ENCODE results near the gene C6orf89. TPM values are rescaled to one million over a fixed set of nuclear protein-coding genes. Genes with fewer than 3 reads are reported as not detected.

Gene C6orf89
- total and polyA plus RNA-seq, 4 donors = 22.9 to 59.5 (median 39.4) TPM

DNA sequence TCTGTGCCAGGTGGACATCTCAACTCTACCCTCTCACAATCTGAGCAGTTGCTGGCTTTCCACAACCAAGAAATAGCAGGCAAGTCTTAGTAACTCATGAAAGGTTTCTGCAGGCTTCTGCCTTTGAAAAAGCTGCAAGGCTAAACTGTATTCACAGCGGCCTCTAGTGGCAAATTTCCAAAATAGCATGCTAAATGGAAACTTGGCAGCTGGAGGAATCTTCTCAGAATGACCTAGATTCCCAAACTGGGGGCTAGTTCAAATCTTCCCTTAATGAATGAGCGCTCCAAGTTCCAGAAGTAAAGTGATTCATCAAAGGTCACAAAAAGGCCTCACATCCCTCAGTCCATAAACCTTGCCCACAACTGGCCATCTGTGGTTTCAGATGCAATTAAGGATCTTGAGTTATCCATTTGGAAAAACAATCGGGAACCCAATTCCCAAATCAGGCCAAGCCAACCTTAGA is 34.6 kb upstream of the C6orf89 start:
- ATAC-seq (ENCODE audit: insufficient read depth, low FRiP score) (no peak), DNase-seq (peak; percentile 66 to 88 (median 87))
- Histone ChIP-seq H3K27me3 (ENCODE audit: control insufficient read depth in 3 of 3, insufficient read depth in 3 of 3, low read length in 2 of 3) (no peaks in the 10 kb centered on the region), H3K9ac (ENCODE audit: insufficient read depth in 1 of 2, low read length in 2 of 2) (no peak overlapping the region), H3K36me3 (ENCODE audit: control insufficient read depth in 4 of 4, insufficient read depth in 4 of 4, low read length in 4 of 4) (peaks cover 0 to 13% (median 4%) of the 10 kb centered on the region in 4 donors), H3K4me1 (ENCODE audit: control insufficient read depth in 5 of 5, insufficient read depth in 5 of 5, low read length in 5 of 5) (peaks cover 0 to 26% (median 3%) of the 10 kb centered on the region in 5 donors), H3K4me3 (no peak overlapping the region), H3K9me3 (ENCODE audit: control insufficient read depth in 4 of 4, insufficient read depth in 3 of 4, low read length in 3 of 4) (no peaks in the 10 kb centered on the region), H3K27ac (ENCODE audit: low read depth in 1 of 2, low read length in 1 of 2) (peak overlapping the region in 1 of 2 donors; percentile 10)
- TF ChIP-seq, protein P1, sequence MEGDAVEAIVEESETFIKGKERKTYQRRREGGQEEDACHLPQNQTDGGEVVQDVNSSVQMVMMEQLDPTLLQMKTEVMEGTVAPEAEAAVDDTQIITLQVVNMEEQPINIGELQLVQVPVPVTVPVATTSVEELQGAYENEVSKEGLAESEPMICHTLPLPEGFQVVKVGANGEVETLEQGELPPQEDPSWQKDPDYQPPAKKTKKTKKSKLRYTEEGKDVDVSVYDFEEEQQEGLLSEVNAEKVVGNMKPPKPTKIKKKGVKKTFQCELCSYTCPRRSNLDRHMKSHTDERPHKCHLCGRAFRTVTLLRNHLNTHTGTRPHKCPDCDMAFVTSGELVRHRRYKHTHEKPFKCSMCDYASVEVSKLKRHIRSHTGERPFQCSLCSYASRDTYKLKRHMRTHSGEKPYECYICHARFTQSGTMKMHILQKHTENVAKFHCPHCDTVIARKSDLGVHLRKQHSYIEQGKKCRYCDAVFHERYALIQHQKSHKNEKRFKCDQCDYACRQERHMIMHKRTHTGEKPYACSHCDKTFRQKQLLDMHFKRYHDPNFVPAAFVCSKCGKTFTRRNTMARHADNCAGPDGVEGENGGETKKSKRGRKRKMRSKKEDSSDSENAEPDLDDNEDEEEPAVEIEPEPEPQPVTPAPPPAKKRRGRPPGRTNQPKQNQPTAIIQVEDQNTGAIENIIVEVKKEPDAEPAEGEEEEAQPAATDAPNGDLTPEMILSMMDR (IDR thresholded peaks at IDR 0.05; ENCODE audit: control extremely low read depth, extremely low read depth) = peak; percentile 64
- WGBS, 2 donors = 39 to 50% methylated on average over 3 of the region's 3 CpGs

DNA sequence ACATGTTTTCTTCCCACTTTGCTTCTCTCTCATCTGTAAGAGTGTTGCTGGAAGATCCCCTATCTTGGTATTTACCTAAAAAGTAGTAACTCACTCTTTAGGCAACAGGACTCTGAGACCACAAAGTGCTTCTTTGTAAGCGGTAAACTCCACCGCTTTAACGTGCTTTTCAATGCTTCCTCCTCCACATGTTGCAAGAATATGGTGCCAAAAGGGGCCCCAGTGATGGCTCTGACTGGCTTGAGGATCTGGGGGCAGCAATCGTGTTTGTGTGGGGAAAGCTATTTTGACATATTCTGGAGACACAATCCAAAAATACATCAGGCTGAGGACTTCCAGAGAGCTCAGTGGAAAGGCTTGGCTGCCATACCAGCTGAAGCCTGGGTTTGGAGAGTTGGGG is 34.1 kb upstream of the C6orf89 start:
- DNase-seq = peak in 1 of 3 donors; percentile 42
- 16 to 54% methylated on average over 4 of the region's 4 CpGs for WGBS, 2 donors
- TF ChIP-seq, protein P1 (IDR thresholded peaks at IDR 0.05; ENCODE audit: control extremely low read depth, extremely low read depth) = no peak
- ATAC-seq (ENCODE audit: insufficient read depth, low FRiP score) = no peak
- Histone ChIP-seq H3K9ac (ENCODE audit: insufficient read depth in 1 of 2, low read length in 2 of 2) (no peak overlapping the region), H3K27me3 (ENCODE audit: control insufficient read depth in 3 of 3, insufficient read depth in 3 of 3, low read length in 2 of 3) (no peaks in the 10 kb centered on the region), H3K4me3 (no peak overlapping the region), H3K36me3 (ENCODE audit: control insufficient read depth in 4 of 4, insufficient read depth in 4 of 4, low read length in 4 of 4) (peaks cover 3 to 13% (median 4%) of the 10 kb centered on the region in 4 donors), H3K27ac (ENCODE audit: low read depth in 1 of 2, low read length in 1 of 2) (peak overlapping the region in 1 of 2 donors; percentile 10), H3K4me1 (ENCODE audit: control insufficient read depth in 5 of 5, insufficient read depth in 5 of 5, low read length in 5 of 5) (peaks cover 0 to 26% (median 3%) of the 10 kb centered on the region in 5 donors), H3K9me3 (ENCODE audit: control insufficient read depth in 4 of 4, insufficient read depth in 3 of 4, low read length in 3 of 4) (no peaks in the 10 kb centered on the region)

DNA sequence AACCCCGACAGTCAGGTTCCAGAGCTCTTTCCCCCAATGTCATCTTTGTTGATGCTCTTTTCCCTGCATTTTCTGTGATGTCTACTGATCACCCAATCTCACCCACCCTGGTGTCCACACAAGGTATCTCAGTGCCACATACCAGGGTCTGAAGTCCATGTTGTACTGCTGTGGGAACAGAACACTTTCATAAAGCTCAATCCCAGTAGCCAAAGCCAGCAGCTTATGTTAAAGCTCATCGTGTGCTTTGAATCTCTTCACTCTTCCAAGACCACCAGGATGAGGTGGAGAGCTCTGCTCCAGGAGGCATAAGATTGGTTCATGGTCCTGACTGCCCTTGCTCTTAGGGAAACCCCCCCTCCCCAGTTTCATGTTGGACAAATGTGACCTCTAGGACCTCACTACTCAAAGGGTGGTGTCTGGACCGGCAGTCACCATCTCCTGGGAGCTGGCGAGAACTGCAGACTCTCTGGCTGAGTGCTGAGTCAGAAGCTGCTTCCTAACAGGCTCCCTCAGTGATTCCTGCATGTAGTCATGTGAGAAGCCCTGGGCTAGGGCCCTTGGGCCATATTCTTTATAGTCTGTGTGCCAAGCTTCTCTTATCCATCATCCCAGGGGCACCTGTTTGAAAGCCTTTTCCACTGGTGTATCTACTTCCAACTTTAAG is 33.1 kb upstream of the C6orf89 start:
- no peak for DNase-seq
- no peak for ATAC-seq (ENCODE audit: insufficient read depth, low FRiP score)
- H3K9me3 ChIP-seq (ENCODE audit: control insufficient read depth in 4 of 4, insufficient read depth in 3 of 4, low read length in 3 of 4) = no peaks in the 10 kb centered on the region
- H3K36me3 ChIP-seq (ENCODE audit: control insufficient read depth in 4 of 4, insufficient read depth in 4 of 4, low read length in 4 of 4) = peaks cover 3 to 13% (median 4%) of the 10 kb centered on the region in 4 donors
- peak overlapping the region; percentile 41 to 49 for H3K27ac ChIP-seq (ENCODE audit: low read depth in 1 of 2, low read length in 1 of 2)
- WGBS, 2 donors = 65 to 74% methylated on average over 4 of the region's 4 CpGs
- TF ChIP-seq, protein P1 (IDR thresholded peaks at IDR 0.05; ENCODE audit: control extremely low read depth, extremely low read depth) = no peak
- peaks cover 0 to 26% (median 3%) of the 10 kb centered on the region in 5 donors for H3K4me1 ChIP-seq (ENCODE audit: control insufficient read depth in 5 of 5, insufficient read depth in 5 of 5, low read length in 5 of 5)
- no peak overlapping the region for H3K9ac ChIP-seq (ENCODE audit: insufficient read depth in 1 of 2, low read length in 2 of 2)
- H3K4me3 ChIP-seq = no peak overlapping the region
- no peaks in the 10 kb centered on the region for H3K27me3 ChIP-seq (ENCODE audit: control insufficient read depth in 3 of 3, insufficient read depth in 3 of 3, low read length in 2 of 3)
